HL-60 (cell line): ENCODE measurements around the gene GRB10.

Experiments
- DNase-seq, 2 experiments: peaks; one replicate each; pipeline ENCODE4 v3.0.0-alpha.2; 2010 to 2020; ENCODE audit warnings: low read depth in 1 of 2, low spot score in 1 of 2
- H3K27ac ChIP-seq: fragments of 250-450 bp; sonication (Bioruptor Pico); replicated peaks from 2 replicates; pipeline ENCODE4 v1.5.1; 2020; ENCODE audit warnings: mild to moderate bottlenecking, moderate library complexity
- H3K27me3 ChIP-seq: fragments of 250-450 bp; sonication (Bioruptor Pico); 2 replicates; pipeline ENCODE4 v1.5.1; 2021; ENCODE audit warnings: mild to moderate bottlenecking, moderate library complexity; ENCODE audit not compliant: insufficient read depth, poor library complexity, severe bottlenecking
- H3K4me3 ChIP-seq: replicated peaks from 2 replicates; pipeline ENCODE4 v1.5.1; 2011; ENCODE audit warnings: mild to moderate bottlenecking, control low read depth, low read length; ENCODE audit not compliant: insufficient read depth
- CTCF ChIP-seq: IDR thresholded peaks from one replicate; pipeline ENCODE4 v1.5.1; 2011; ENCODE audit warnings: low read length, control low read depth, inconsistent platforms; ENCODE audit not compliant: insufficient read depth
- GABPA ChIP-seq: IDR thresholded peaks from 2 replicates; pipeline ENCODE4 v1.6.1; 2012; ENCODE audit warnings: low read depth
- POLR2AphosphoS5 ChIP-seq: IDR thresholded peaks from 2 replicates; pipeline ENCODE4 v1.6.1; 2012; ENCODE audit warnings: low read depth
- REST ChIP-seq: IDR thresholded peaks from 2 replicates; pipeline ENCODE4 v1.6.1; 2012; ENCODE audit warnings: low read depth; ENCODE audit not compliant: insufficient replicate concordance
- SPI1 ChIP-seq: IDR thresholded peaks from 2 replicates; pipeline ENCODE4 v1.6.1; 2012; ENCODE audit warnings: low read depth, mild to moderate bottlenecking, borderline replicate concordance

The GRB10 gene

DNA sequence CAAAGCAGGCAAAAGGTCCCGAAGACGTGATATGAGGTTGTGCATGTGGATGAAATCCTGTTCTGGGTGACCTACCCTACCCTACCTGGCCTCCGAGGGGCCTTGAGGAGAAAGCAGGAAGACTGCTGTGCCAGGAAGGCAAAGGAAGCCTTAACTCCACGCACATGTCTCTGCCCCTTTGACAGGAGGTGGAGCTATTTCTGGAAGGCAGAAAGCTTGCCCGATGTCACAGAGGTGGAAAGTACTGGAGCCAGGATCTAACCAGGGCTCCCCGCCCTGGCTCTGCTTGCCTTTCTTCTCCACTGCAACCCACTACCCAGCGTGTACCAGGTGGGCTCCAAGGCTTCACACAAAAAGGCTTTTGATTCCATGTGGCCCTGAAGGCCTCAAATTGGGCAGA lies 151.1 kb downstream of the GRB10 start:
- H3K4me3 ChIP-seq: no peak overlapping the region
- no peak overlapping the region for H3K27ac ChIP-seq
- TF ChIP-seq GABPA: no peak
- no peak for TF ChIP-seq SPI1
- TF ChIP-seq REST: no peak
- TF ChIP-seq POLR2AphosphoS5: no peak
- TF ChIP-seq CTCF: no peak
- no peak for DNase-seq
- H3K27me3 ChIP-seq: no peaks in the 10 kb centered on the region

- DNase-seq: no peak
- Histone ChIP-seq H3K4me3 (no peak overlapping the region), H3K27ac (no peak overlapping the region), H3K27me3 (no peaks in the 10 kb centered on the region)
- TF ChIP-seq CTCF (no peak), REST (no peak), GABPA (no peak), SPI1 (no peak), POLR2AphosphoS5 (no peak)
Measured at GRCh38 chr7:50631100-50631499, 151.6 kb downstream of the GRB10 start.

DNA sequence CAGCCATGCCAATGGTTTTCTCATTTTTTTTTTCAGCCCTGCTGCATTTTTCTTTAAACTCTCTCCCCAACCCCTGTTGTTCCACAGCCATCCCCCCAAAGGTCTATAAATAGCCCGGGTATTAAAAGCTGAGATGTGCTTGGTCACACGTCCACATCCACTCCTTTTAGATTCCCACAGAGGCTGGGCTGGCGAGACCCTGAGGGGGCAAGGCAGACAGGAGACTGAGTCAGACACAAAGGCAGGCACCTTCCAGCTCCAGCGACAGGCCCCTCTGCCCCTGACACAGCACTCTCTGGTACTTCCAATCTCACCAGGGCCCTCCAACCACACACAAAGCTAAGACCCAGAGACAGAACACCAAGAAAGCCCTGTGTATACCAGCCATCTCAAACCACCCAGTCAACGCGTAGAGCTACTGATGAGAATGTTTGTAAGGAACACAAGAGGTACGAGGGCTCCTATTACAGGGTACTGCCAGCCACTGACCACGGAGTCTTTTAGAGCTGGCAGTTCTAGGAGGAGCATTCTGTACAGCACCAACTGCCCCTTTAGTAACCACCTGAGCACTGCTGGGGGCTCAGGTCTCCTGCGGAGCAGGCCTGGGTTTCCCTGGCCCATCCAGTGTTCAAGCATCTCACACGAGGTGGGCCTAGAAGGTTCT lies 153.3 kb downstream of the GRB10 start:
- Histone ChIP-seq H3K27me3 (no peaks in the 10 kb centered on the region), H3K27ac (no peak overlapping the region), H3K4me3 (no peak overlapping the region)
- no peak for DNase-seq
- no peak for TF ChIP-seq GABPA
- no peak for TF ChIP-seq REST
- no peak for TF ChIP-seq CTCF
- no peak for TF ChIP-seq SPI1
- no peak for TF ChIP-seq POLR2AphosphoS5
